Measurements from ENCODE around the gene EID3. TPM values are rescaled to one million over a fixed set of nuclear protein-coding genes. Genes with fewer than 3 reads are reported as not detected.

Gene EID3
- total RNA-seq, 2 experiments from 2014 or later, result 3.4 TPM

DNA sequence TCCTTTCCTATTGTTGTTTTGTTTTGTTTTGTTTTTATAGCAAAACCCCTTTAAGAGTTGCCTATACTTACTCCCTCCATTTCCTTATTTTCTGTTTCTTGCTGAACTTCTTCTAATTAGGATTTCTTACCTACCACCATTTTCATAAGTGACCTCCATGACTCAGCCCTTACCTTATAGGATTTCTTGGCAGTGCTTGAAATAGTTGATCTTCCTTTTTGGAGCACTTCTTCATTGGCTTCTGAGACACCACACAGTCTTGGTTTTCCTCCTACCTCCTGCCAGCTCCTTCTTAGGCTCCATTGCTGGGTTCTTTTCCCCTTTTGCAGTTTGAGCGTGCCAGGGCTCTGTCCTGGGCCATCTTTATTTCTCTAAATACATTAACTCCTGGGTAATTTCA, 23.4 kb upstream of the EID3 start:
- no peaks in the 10 kb centered on the region for H3K27me3 Mint-ChIP-seq (ENCODE audit: low read depth)

DNA sequence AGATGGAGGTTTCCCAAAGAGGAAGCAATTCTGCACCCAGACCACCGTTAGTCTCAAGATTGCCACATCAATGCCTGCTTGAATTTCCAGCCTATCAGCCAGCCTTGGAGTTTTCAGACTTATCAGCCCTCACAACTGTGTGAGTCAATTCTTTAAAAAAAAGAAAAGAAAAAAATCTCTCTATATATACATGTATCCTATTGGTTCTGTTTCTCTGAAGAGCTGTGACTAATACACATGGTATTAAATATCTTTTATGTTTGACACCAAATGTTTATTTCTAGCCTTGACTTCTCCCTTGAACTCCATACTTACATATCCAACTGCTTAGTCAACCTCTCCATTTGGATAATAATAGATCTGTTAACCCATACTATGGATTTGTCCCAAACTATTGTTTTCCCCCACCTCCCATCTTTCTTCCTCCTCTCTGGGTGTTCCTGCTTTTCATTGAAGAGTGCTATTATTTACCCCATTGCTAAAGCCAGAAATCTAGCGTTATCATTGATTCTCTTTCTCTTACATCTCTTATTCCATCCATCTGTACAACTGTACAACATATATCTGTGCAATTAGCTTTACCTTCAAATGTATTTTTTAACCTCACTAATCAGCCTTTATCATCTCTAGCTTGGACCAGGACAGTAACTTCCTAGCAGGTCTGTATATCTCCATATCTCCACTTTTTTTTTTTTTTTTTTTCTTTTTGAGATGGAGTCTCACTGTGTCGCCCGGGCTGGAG, 22.7 kb upstream of the EID3 start:
- Mint-ChIP-seq H3K27ac (no peak overlapping the region), H3K36me3 (ENCODE audit: low read depth) (no peaks in the 10 kb centered on the region), H3K9me3 (no peaks in the 10 kb centered on the region), H3K4me3 (no peak overlapping the region), H3K27me3 (ENCODE audit: low read depth) (no peaks in the 10 kb centered on the region), H3K4me1 (ENCODE audit: low read depth) (peaks cover 19% of the 10 kb centered on the region)
- CTCF ChIA-PET, result no interaction called here
- DNase-seq, result no peak
- intact Hi-C loops (cut with micrococcal nuclease), result no loop called here

More for the DNA sequence above, 23.4 kb upstream of the EID3 start:
- no peak overlapping the region for H3K4me3 Mint-ChIP-seq
- no peak for DNase-seq
- H3K36me3 Mint-ChIP-seq (ENCODE audit: low read depth), result no peaks in the 10 kb centered on the region
- CTCF ChIA-PET, result no interaction called here
- H3K9me3 Mint-ChIP-seq, result no peaks in the 10 kb centered on the region
- no peak overlapping the region for H3K27ac Mint-ChIP-seq
- H3K4me1 Mint-ChIP-seq (ENCODE audit: low read depth), result peaks cover 15% of the 10 kb centered on the region
- intact Hi-C loops (cut with micrococcal nuclease), result no loop called here

DNA sequence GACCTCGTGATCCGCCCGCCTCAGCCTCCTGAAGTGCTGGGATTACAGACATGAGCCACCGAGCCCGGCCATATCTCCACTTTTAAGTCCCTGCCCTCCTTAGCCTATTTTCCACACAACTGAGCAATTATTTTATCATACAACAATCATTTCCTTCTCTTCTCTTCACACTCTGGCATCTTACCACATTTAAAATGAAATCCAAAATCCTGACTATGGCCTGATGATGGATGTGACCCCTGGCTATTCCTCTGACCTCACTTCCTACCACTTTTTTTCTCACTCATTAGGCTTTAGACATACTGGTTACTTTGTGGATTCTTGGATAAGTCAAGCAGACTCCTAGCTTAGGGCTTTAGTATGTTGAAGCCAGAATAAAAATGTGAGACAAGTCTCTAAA, 21.9 kb upstream of the EID3 start:
- H3K4me3 Mint-ChIP-seq, result no peak overlapping the region
- no peak overlapping the region for H3K27ac Mint-ChIP-seq
- H3K9me3 Mint-ChIP-seq, result no peaks in the 10 kb centered on the region
- intact Hi-C loops (cut with micrococcal nuclease), result no loop called here
- CTCF ChIA-PET, result interaction anchor here (1.2 kb wide), 1 partner anchor 11 kb away, joined by 3 read pairs; no protein-coding TSS in a partner anchor
- H3K36me3 Mint-ChIP-seq (ENCODE audit: low read depth), result no peaks in the 10 kb centered on the region
- H3K27me3 Mint-ChIP-seq (ENCODE audit: low read depth), result no peaks in the 10 kb centered on the region
- peaks cover 18% of the 10 kb centered on the region for H3K4me1 Mint-ChIP-seq (ENCODE audit: low read depth)
- DNase-seq, result no peak

DNA sequence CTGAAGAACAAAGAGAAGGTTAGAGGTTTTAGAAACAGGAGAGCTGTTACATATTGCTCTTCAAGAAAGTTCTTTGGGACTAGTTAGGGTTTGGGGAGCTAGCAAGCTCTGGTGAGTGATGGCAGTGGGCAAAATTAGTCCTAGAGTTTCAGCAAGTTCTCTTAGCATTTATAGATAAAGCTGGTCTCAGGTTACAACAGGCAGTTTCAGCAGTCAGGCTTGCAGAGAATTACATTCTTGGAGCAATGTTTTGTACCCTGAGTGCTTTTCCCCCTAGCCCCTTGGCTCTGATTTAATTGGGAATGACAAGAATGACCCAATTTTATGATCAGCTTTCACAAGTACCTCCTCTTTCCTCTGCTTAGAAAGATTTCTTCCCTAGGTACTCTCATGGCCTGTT, 21.4 kb upstream of the EID3 start:
- intact Hi-C loops (cut with micrococcal nuclease), result no loop called here
- no peak for DNase-seq
- H3K27ac Mint-ChIP-seq, result no peak overlapping the region
- H3K36me3 Mint-ChIP-seq (ENCODE audit: low read depth), result peaks cover 3% of the 10 kb centered on the region
- CTCF ChIA-PET, result interaction anchor here (1.2 kb wide), 1 partner anchor 10 kb away, joined by 3 read pairs; no protein-coding TSS in a partner anchor
- no peak overlapping the region for H3K4me3 Mint-ChIP-seq
- no peaks in the 10 kb centered on the region for H3K9me3 Mint-ChIP-seq
- peaks cover 18% of the 10 kb centered on the region for H3K4me1 Mint-ChIP-seq (ENCODE audit: low read depth)
- no peaks in the 10 kb centered on the region for H3K27me3 Mint-ChIP-seq (ENCODE audit: low read depth)

DNA sequence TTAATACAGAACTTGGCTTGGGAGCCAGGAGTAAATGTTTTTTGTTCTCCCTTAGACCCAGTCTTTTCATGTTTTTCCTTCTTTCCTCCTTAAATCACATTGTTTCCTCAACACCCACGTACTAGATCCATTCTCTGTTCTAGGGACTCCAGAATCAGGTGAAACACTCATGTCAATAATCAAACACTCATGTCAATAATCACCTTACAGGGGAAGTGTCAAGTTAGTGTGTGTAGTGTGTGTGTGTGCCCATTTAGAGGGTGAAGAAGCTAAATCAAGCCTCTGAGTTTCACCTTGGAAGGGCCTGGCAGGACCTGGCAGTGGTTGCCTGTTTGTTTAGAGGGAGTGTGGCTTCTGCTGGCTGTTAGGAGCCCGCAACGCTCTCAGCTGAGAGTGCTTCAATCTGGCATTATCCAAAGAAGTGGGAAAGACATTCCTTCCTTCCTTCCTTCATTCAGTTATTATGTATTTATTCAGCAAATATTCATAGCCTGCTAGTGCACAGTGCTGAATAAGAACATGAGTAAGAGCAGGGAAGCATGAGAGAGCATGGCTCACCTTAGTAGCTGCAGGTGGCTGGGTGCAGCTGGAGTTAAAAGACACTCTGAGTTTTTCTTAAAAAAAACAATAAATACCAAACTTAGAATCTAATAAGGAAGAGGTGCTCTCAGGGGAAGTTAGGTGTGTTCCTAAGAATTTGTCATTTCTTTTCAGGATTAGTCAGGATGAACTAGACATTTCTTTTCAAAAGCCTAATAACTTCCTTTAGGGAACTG, 17.6 kb upstream of the EID3 start:
- Mint-ChIP-seq H3K9me3 (no peaks in the 10 kb centered on the region), H3K36me3 (ENCODE audit: low read depth) (peaks cover 19% of the 10 kb centered on the region), H3K4me1 (ENCODE audit: low read depth) (peaks cover 14% of the 10 kb centered on the region), H3K27me3 (ENCODE audit: low read depth) (no peaks in the 10 kb centered on the region), H3K27ac (peak overlapping the region; percentile 98), H3K4me3 (peak overlapping the region; percentile 96)
- peak; percentile 49 for DNase-seq
- CTCF ChIA-PET, result interaction anchor here (0.8 to 4.2 kb wide), 3 partner anchors 67 to 83 kb away, joined by 4 to 21 read pairs (median 5); partner anchors contain the start of gene TXNRD1
- intact Hi-C loops (cut with micrococcal nuclease), result loop anchor here (1.0 to 5.0 kb wide), 10 partner anchors 17 to 821 kb away; partner anchors contain the start of genes CHST11, EID3, HCFC2 and HSP90B1

DNA sequence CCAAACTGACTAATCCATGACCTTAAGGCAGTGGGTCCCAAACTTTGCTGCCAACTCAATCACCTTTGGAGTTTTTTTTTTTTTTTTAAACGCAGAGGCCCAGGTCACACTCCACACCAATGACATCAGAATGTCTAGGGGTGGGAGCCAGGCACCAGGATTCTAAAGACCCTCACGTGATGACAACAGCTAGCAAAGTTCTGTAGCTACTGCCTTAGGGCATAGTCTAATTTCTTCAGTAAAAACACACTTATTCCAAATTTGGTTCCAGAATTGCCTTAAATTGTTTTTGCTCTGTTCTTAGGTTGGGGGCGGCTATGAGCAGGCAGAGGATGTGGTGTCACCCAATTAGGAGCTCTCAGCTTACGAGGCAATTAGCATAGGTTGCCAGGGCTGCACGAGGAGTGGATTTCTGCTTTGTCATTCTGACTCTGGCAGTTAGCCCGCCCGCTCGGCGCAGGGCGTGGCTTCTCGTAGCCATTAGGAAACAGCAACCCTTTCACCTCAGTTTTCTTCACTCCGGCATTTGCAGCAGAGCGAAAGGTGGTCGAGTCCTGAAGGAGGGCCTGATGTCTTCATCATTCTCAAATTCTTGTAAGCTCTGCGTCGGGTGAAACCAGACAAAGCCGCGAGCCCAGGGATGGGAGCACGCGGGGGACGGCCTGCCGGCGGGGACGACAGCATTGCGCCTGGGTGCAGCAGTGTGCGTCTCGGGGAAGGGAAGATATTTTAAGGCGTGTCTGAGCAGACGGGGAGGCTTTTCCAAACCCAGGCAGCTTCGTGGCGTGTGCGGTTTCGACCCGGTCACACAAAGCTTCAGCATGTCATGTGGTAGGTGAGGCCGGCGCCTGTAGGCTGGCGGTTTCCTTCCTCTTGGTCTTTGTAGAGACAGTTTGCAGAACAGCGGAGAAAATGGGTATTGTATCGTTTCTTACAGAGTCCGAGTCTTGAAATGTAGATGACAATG, 16.7 kb upstream of the EID3 start:
- peak overlapping the region; percentile 98 for H3K27ac Mint-ChIP-seq
- peaks cover 24% of the 10 kb centered on the region for H3K36me3 Mint-ChIP-seq (ENCODE audit: low read depth)
- H3K27me3 Mint-ChIP-seq (ENCODE audit: low read depth), result no peaks in the 10 kb centered on the region
- CTCF ChIA-PET, result interaction anchor here (0.6 to 4.2 kb wide), 6 partner anchors 9 to 178 kb away, joined by 3 to 21 read pairs (median 4); partner anchors contain the start of gene TXNRD1
- peaks cover 12% of the 10 kb centered on the region for H3K4me1 Mint-ChIP-seq (ENCODE audit: low read depth)
- peak overlapping the region; percentile 96 for H3K4me3 Mint-ChIP-seq
- H3K9me3 Mint-ChIP-seq, result no peaks in the 10 kb centered on the region
- peak; percentile 94 for DNase-seq
- intact Hi-C loops (cut with micrococcal nuclease), result loop anchor here (1.0 to 5.0 kb wide), 11 partner anchors 17 to 820 kb away; partner anchors contain the start of genes CHST11, EID3, HCFC2 and HSP90B1

DNA sequence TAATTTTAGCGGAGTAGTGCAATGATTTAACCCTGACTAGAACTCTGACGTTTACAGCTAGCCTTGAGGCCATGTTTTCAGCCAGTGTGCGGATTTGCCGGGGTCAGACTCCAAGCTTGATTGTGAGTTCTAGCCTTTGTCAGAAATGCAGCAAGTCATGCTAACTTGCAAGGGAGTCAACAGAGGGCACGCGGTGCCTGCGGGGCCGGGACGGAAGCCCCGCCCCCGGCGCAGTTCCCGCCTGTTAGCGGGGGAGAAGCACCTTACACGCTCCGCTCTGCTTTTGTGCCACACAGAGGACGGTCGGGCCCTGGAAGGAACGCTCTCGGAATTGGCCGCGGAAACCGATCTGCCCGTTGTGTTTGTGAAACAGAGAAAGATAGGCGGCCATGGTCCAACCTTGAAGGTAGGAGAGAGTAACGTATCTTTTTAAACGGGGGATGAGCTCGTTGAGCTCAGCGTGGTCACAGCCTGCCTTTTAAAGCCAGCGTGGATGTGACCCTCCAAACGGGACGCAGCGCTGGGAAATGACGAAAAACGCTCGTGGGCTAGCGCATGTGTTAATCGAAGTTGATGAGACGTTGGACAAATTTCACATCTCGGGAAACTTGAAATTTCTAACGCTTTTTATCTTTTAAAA, 14.8 kb upstream of the EID3 start:
- H3K9me3 Mint-ChIP-seq, result no peaks in the 10 kb centered on the region
- H3K4me3 Mint-ChIP-seq, result peak overlapping the region; percentile 96
- peak overlapping the region; percentile 98 for H3K27ac Mint-ChIP-seq
- peaks cover 39% of the 10 kb centered on the region for H3K36me3 Mint-ChIP-seq (ENCODE audit: low read depth)
- peak; percentile 89 for DNase-seq
- no peaks in the 10 kb centered on the region for H3K27me3 Mint-ChIP-seq (ENCODE audit: low read depth)
- peaks cover 16% of the 10 kb centered on the region for H3K4me1 Mint-ChIP-seq (ENCODE audit: low read depth)
- CTCF ChIA-PET, result interaction anchor here (1.1 to 4.2 kb wide), 4 partner anchors 15 to 75 kb away, joined by 3 to 21 read pairs (median 8); partner anchors contain the start of genes EID3 and TXNRD1
- intact Hi-C loops (cut with micrococcal nuclease), result loop anchor here (1.0 to 5.0 kb wide), 8 partner anchors 70 to 1042 kb away; partner anchors contain the start of genes C12orf75, NFYB, SLC41A2 and TDG

DNA sequence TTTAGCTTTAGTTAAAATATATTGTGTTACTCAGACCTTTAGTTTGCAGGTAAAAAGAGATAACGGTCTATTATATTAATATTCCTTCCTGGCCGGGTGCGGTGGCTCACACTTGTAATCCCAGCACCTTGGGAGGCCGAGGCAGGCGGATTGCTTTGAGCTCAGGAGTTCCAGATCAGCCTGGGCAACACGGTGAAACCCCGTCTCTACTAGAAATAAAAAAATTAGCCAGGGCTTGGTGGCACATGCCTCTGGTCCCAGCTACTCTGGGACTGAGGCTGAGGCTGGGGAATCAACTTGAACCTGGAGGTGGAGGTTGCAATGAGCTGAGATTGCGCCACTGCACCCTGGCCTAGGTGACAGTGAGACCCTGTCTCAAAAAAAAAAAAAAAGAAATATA, 13.2 kb upstream of the EID3 start:
- H3K36me3 Mint-ChIP-seq (ENCODE audit: low read depth), result peaks cover 45% of the 10 kb centered on the region
- H3K4me3 Mint-ChIP-seq, result no peak overlapping the region
- no peaks in the 10 kb centered on the region for H3K9me3 Mint-ChIP-seq
- DNase-seq, result no peak
- CTCF ChIA-PET, result interaction anchor here (1.5 kb wide), 1 partner anchor 74 kb away, joined by 6 read pairs; the partner anchor contains the start of gene TXNRD1
- no peak overlapping the region for H3K27ac Mint-ChIP-seq
- peaks cover 20% of the 10 kb centered on the region for H3K4me1 Mint-ChIP-seq (ENCODE audit: low read depth)
- intact Hi-C loops (cut with micrococcal nuclease), result no loop called here
- H3K27me3 Mint-ChIP-seq (ENCODE audit: low read depth), result no peaks in the 10 kb centered on the region

DNA sequence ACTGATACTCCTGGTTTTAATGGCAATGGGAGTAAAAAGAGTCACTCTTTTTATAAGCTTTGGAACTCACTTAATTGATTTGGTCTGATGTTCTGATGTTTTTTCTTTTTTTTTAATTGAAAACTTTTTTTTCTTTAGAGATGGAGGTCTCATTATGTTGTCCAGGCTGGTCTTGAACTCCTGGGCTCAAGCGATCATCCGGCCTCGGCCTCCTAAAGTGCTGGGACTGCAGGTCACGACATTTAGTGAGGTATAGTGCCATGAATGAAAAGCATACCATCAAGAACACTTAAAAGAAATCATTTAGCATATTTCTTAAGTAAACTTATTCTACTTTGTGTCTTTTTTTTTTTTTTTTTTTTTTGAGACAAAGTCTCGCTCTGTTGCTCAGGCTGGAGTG, 12.7 kb upstream of the EID3 start:
- H3K36me3 Mint-ChIP-seq (ENCODE audit: low read depth), result peaks cover 49% of the 10 kb centered on the region
- no peaks in the 10 kb centered on the region for H3K27me3 Mint-ChIP-seq (ENCODE audit: low read depth)
- H3K9me3 Mint-ChIP-seq, result no peaks in the 10 kb centered on the region
- peaks cover 19% of the 10 kb centered on the region for H3K4me1 Mint-ChIP-seq (ENCODE audit: low read depth)
- CTCF ChIA-PET, result interaction anchor here (1.5 kb wide), 1 partner anchor 75 kb away, joined by 6 read pairs; the partner anchor contains the start of gene TXNRD1
- intact Hi-C loops (cut with micrococcal nuclease), result no loop called here
- no peak for DNase-seq
- no peak overlapping the region for H3K4me3 Mint-ChIP-seq
- H3K27ac Mint-ChIP-seq, result no peak overlapping the region

DNA sequence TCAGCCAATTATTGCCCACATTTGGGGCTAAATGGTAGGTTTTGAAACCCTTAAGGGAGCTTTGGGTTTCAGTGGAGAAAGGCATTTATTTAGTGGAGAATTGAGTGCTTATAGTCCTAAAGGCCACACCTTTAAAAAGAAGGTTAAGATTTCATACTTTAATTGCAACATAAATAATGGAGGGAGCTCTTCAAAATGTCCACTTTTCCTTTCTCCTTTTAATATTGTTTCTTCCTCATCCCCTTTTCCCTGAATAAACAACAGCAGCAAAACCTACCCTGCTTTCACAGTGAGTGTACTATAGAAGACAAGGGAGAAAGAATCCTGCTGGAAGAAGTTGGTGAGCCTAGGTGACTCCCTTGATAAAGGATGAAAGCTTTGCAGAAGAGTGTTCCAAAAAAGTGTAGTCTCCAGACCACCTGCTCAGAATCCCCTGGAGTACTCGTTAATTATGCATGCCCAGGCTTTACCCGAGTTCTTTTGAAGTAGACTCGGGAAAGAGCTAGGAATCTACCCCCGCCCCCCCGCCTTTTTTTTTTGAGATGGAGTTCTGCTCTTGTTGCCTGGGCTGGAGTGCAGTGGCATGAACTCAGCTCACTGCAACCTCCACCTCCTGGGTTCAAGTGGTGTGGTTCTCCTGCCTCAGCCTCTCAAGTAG, 11.5 kb upstream of the EID3 start:
- intact Hi-C loops (cut with micrococcal nuclease), result no loop called here
- Mint-ChIP-seq H3K36me3 (ENCODE audit: low read depth) (peaks cover 50% of the 10 kb centered on the region), H3K27ac (no peak overlapping the region), H3K4me1 (ENCODE audit: low read depth) (peaks cover 17% of the 10 kb centered on the region), H3K9me3 (no peaks in the 10 kb centered on the region), H3K27me3 (ENCODE audit: low read depth) (no peaks in the 10 kb centered on the region), H3K4me3 (no peak overlapping the region)
- CTCF ChIA-PET, result interaction anchor here (0.9 to 1.3 kb wide), 2 partner anchors 10 to 21 kb away, joined by 3 read pairs; no protein-coding TSS in a partner anchor
- no peak for DNase-seq

All from activated naive CD4-positive, alpha-beta T cell treated with anti-CD3 and anti-CD28 coated beads for 36 hours (primary cell).